SJSA1 (cell line): ENCODE results near the gene HEMGN. TPM values are rescaled to one million over a fixed set of nuclear protein-coding genes. Genes with fewer than 3 reads are reported as not detected.
"Not testable (repeated sequence)": the region's sequence is repeated elsewhere in the genome, so short reads cannot be mapped to it uniquely, and the experiment has no call there.

Experiments
- DNase-seq, 2 experiments: peaks; one replicate each; pipeline ENCODE4 v3.0.0-alpha.2; 2015 to 2020; ENCODE audit warnings: low spot score in 2 of 2, low read depth in 1 of 2
- H3K27ac ChIP-seq: fragments of 250-450 bp; sonication (Bioruptor Pico); 2 replicates; pipeline ENCODE4 v1.5.1; 2020; ENCODE audit warnings: mild to moderate bottlenecking, moderate library complexity
- H3K27me3 ChIP-seq: fragments of 250-450 bp; sonication (Bioruptor Pico); replicated peaks from 2 replicates; pipeline ENCODE4 v1.5.1; 2020; ENCODE audit warnings: mild to moderate bottlenecking, moderate library complexity
- H3K36me3 ChIP-seq: fragments of 250-450 bp; sonication (Bioruptor Pico); 2 replicates; pipeline ENCODE4 v1.5.1; 2020; ENCODE audit warnings: mild to moderate bottlenecking
- H3K4me1 ChIP-seq: fragments of 250-450 bp; sonication (Bioruptor Pico); replicated peaks from 2 replicates; pipeline ENCODE4 v1.6.1; 2021; ENCODE audit warnings: mild to moderate bottlenecking
- H3K4me3 ChIP-seq: fragments of 250-450 bp; sonication (Bioruptor Pico); 2 replicates; pipeline ENCODE4 v1.5.1; 2020; ENCODE audit warnings: mild to moderate bottlenecking
- H3K9me3 ChIP-seq: fragments of 250-450 bp; sonication (Bioruptor Pico); replicated peaks from 2 replicates; pipeline ENCODE4 v1.5.1; 2020; ENCODE audit warnings: mild to moderate bottlenecking
- total RNA-seq: library from RNA; depleted of rRNA; stranded (reverse); fragments of >200 nt; shearing (Covaris generic); gene quantifications from 2 replicates; pipeline ENCODE4 v1.2.3, GENCODE V29; 2014

The HEMGN gene
- total RNA-seq, 1 experiment from 2014 or later: not detected

- peaks cover 8% of the 10 kb centered on the region for H3K4me1 ChIP-seq
- H3K9me3 ChIP-seq: no peaks in the 10 kb centered on the region
- no peak overlapping the region for H3K4me3 ChIP-seq
- H3K36me3 ChIP-seq: peaks cover 10% of the 10 kb centered on the region
- no peak overlapping the region for H3K27ac ChIP-seq
- no peaks in the 10 kb centered on the region; the same call in 1 of the 2 replicates for H3K27me3 ChIP-seq
- no peak for DNase-seq
Observed at GRCh38 chr9:97978371-97979130, 40.6 kb upstream of the HEMGN start.

- H3K4me3 ChIP-seq, H3K9me3 ChIP-seq, DNase-seq, H3K36me3 ChIP-seq, H3K4me1 ChIP-seq, H3K27me3 ChIP-seq, H3K27ac ChIP-seq: not testable (repeated sequence)
Observed at GRCh38 chr9:97976633-97977032, 38.7 kb upstream of the HEMGN start.

- no peaks in the 10 kb centered on the region for H3K36me3 ChIP-seq
- H3K4me1 ChIP-seq: no peaks in the 10 kb centered on the region
- DNase-seq: no peak
- H3K27ac ChIP-seq: no peak overlapping the region
- H3K9me3 ChIP-seq: no peaks in the 10 kb centered on the region
- H3K4me3 ChIP-seq: no peak overlapping the region
- H3K27me3 ChIP-seq: no peaks in the 10 kb centered on the region
Observed at GRCh38 chr9:97975376-97975775, 37.4 kb upstream of the HEMGN start.

- H3K27me3 ChIP-seq: no peaks in the 10 kb centered on the region
- DNase-seq: no peak
- H3K27ac ChIP-seq: no peak overlapping the region
- H3K36me3 ChIP-seq: no peaks in the 10 kb centered on the region
- no peaks in the 10 kb centered on the region for H3K4me1 ChIP-seq
- no peaks in the 10 kb centered on the region for H3K9me3 ChIP-seq
- H3K4me3 ChIP-seq: no peak overlapping the region
Observed at GRCh38 chr9:97972753-97973152, 34.8 kb upstream of the HEMGN start.

- Histone ChIP-seq H3K4me1 (no peaks in the 10 kb centered on the region), H3K36me3 (no peaks in the 10 kb centered on the region), H3K9me3 (no peaks in the 10 kb centered on the region), H3K27me3 (no peaks in the 10 kb centered on the region), H3K4me3 (no peak overlapping the region), H3K27ac (no peak overlapping the region)
- no peak for DNase-seq
Observed at GRCh38 chr9:97970165-97970564, 32.2 kb upstream of the HEMGN start.

- Histone ChIP-seq H3K27ac (no peak overlapping the region), H3K9me3 (no peaks in the 10 kb centered on the region)
Observed at GRCh38 chr9:97969014-97969413, 31.0 kb upstream of the HEMGN start.

GRCh38 chr9:97966493-97966892 is 28.5 kb upstream of the HEMGN start:
- H3K9me3 ChIP-seq: no peaks in the 10 kb centered on the region
- H3K27ac ChIP-seq: no peak overlapping the region
- no peaks in the 10 kb centered on the region; the same call in 1 of the 2 replicates for H3K27me3 ChIP-seq
- DNase-seq: no peak
- no peak overlapping the region for H3K4me3 ChIP-seq
- H3K4me1 ChIP-seq: no peaks in the 10 kb centered on the region
- H3K36me3 ChIP-seq: no peaks in the 10 kb centered on the region

More at GRCh38 chr9:97969014-97969413, 31.0 kb upstream of the HEMGN start:
- Histone ChIP-seq H3K4me3 (no peak overlapping the region), H3K4me1 (no peaks in the 10 kb centered on the region), H3K36me3 (no peaks in the 10 kb centered on the region), H3K27me3 (no peaks in the 10 kb centered on the region)
- no peak for DNase-seq

- H3K9me3 ChIP-seq: no peaks in the 10 kb centered on the region
- no peaks in the 10 kb centered on the region for H3K4me1 ChIP-seq
- no peaks in the 10 kb centered on the region; the same call in 1 of the 2 replicates for H3K27me3 ChIP-seq
- H3K36me3 ChIP-seq: no peaks in the 10 kb centered on the region
- no peak for DNase-seq
- no peak overlapping the region for H3K4me3 ChIP-seq
- no peak overlapping the region for H3K27ac ChIP-seq
Observed at GRCh38 chr9:97964901-97965300, 26.9 kb upstream of the HEMGN start.

- Histone ChIP-seq H3K4me3 (no peak overlapping the region), H3K4me1 (peaks cover 8% of the 10 kb centered on the region), H3K9me3 (no peaks in the 10 kb centered on the region), H3K36me3 (no peaks in the 10 kb centered on the region), H3K27ac (no peak overlapping the region), H3K27me3 (no peaks in the 10 kb centered on the region; the same call in 1 of the 2 replicates)
- no peak for DNase-seq
Observed at GRCh38 chr9:97963232-97963631, 25.3 kb upstream of the HEMGN start.

GRCh38 chr9:97962575-97962974 is 24.6 kb upstream of the HEMGN start:
- H3K27ac ChIP-seq: no peak overlapping the region
- no peak for DNase-seq
- H3K27me3 ChIP-seq: no peaks in the 10 kb centered on the region; the same call in 1 of the 2 replicates
- H3K4me1 ChIP-seq: peaks cover 8% of the 10 kb centered on the region
- H3K4me3 ChIP-seq: no peak overlapping the region
- H3K36me3 ChIP-seq: no peaks in the 10 kb centered on the region
- H3K9me3 ChIP-seq: no peaks in the 10 kb centered on the region

GRCh38 chr9:97962136-97962535 is 24.2 kb upstream of the HEMGN start:
- Histone ChIP-seq H3K36me3 (no peaks in the 10 kb centered on the region), H3K9me3 (no peaks in the 10 kb centered on the region), H3K4me3 (no peak overlapping the region), H3K4me1 (peaks cover 8% of the 10 kb centered on the region), H3K27ac (no peak overlapping the region), H3K27me3 (no peaks in the 10 kb centered on the region; the same call in 1 of the 2 replicates)
- DNase-seq: no peak

GRCh38 chr9:97961361-97961760 is 23.4 kb upstream of the HEMGN start:
- H3K4me3 ChIP-seq: no peak overlapping the region
- no peaks in the 10 kb centered on the region; the same call in 1 of the 2 replicates for H3K27me3 ChIP-seq
- no peak for DNase-seq
- no peaks in the 10 kb centered on the region for H3K9me3 ChIP-seq
- H3K27ac ChIP-seq: no peak overlapping the region
- no peaks in the 10 kb centered on the region for H3K36me3 ChIP-seq
- H3K4me1 ChIP-seq: peaks cover 8% of the 10 kb centered on the region

- not testable (repeated sequence) for H3K4me3 ChIP-seq, H3K27ac ChIP-seq, DNase-seq, H3K4me1 ChIP-seq, H3K9me3 ChIP-seq, H3K27me3 ChIP-seq, H3K36me3 ChIP-seq
Observed at GRCh38 chr9:97960678-97961328, 22.8 kb upstream of the HEMGN start.

GRCh38 chr9:97959585-97959984 is 21.6 kb upstream of the HEMGN start:
- no peak for DNase-seq
- Histone ChIP-seq H3K36me3 (no peaks in the 10 kb centered on the region), H3K4me3 (no peak overlapping the region), H3K9me3 (no peaks in the 10 kb centered on the region), H3K27ac (no peak overlapping the region), H3K27me3 (no peaks in the 10 kb centered on the region; the same call in 1 of the 2 replicates), H3K4me1 (peaks cover 8% of the 10 kb centered on the region)
